ENCODE measurements around the gene PLA2G15. TPM values are rescaled to one million over a fixed set of nuclear protein-coding genes. Genes with fewer than 3 reads are reported as not detected.

The PLA2G15 gene
- total RNA-seq, 1 experiment from 2014 or later = 16.9 TPM

DNA sequence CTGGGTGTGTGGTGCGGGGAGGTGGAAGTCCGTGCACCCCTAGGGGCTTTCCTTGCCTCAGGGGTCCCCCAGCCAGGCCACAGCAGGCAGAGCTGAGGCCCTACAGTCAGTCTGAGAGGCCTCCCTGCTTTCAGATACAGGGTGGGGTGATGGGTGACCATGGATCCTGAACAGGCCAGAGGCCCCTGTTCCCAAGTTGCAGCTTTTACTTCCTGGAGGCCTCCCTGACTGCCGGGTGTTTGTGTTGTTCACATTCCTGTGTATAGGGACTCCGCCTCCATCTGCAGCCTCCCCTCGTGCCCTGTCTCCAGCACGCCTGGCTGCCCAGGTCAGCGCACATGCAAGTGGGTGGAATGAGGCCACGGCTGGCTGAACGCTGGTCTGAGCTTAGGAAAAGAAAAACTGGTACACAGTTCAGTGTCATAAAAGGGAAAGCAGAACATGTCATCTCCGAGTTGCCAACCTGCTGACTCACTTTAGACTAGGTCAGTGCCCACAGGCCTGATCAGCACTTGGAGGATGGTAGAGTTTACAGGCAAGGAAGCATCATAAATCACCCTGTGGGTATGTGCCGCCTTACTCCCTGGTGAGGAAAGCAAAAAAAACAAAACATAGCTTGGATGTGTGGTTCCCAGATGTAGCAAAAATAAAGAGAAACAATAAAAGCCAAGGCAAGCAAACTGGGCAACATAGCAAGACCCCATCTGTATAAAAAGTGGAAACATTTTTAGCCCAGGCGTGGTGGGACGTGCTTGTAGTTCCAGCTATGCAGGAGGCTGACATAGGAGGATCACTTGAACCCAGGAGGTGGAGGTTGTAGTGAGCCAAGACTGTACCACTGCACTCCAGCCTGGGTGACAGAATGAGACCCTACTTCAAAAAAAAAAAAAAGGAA is 13.0 kb downstream of the PLA2G15 start:
- Mint-ChIP-seq H3K4me3 (ENCODE audit: low read depth, unreplicated experiment) (no peak overlapping the region), H3K36me3 (ENCODE audit: insufficient read depth, unreplicated experiment) (peaks cover 2% of the 10 kb centered on the region), H3K4me1 (ENCODE audit: low read depth, unreplicated experiment) (peaks cover 18% of the 10 kb centered on the region), H3K27ac (ENCODE audit: unreplicated experiment) (peak overlapping the region; percentile 6), H3K9me3 (ENCODE audit: low read depth, unreplicated experiment) (no peaks in the 10 kb centered on the region), H3K27me3 (ENCODE audit: unreplicated experiment) (no peaks in the 10 kb centered on the region)
- intact Hi-C loops (cut with micrococcal nuclease; ENCODE audit: unreplicated experiment) = no loop called here
- DNase-seq = peak; percentile 48
- TF ChIP-seq, protein P1, sequence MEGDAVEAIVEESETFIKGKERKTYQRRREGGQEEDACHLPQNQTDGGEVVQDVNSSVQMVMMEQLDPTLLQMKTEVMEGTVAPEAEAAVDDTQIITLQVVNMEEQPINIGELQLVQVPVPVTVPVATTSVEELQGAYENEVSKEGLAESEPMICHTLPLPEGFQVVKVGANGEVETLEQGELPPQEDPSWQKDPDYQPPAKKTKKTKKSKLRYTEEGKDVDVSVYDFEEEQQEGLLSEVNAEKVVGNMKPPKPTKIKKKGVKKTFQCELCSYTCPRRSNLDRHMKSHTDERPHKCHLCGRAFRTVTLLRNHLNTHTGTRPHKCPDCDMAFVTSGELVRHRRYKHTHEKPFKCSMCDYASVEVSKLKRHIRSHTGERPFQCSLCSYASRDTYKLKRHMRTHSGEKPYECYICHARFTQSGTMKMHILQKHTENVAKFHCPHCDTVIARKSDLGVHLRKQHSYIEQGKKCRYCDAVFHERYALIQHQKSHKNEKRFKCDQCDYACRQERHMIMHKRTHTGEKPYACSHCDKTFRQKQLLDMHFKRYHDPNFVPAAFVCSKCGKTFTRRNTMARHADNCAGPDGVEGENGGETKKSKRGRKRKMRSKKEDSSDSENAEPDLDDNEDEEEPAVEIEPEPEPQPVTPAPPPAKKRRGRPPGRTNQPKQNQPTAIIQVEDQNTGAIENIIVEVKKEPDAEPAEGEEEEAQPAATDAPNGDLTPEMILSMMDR (IDR thresholded peaks at IDR 0.05; ENCODE audit: unreplicated experiment) = no peak
- CTCF ChIA-PET = interaction anchor here (0.6 to 1.3 kb wide), 3 partner anchors 13 to 362 kb away, joined by 3 to 5 read pairs (median 4); partner anchors contain the start of genes PLA2G15, PRMT7 and SLC7A6OS
- BruUV-seq (replicated peaks) = no TSS peak

DNA sequence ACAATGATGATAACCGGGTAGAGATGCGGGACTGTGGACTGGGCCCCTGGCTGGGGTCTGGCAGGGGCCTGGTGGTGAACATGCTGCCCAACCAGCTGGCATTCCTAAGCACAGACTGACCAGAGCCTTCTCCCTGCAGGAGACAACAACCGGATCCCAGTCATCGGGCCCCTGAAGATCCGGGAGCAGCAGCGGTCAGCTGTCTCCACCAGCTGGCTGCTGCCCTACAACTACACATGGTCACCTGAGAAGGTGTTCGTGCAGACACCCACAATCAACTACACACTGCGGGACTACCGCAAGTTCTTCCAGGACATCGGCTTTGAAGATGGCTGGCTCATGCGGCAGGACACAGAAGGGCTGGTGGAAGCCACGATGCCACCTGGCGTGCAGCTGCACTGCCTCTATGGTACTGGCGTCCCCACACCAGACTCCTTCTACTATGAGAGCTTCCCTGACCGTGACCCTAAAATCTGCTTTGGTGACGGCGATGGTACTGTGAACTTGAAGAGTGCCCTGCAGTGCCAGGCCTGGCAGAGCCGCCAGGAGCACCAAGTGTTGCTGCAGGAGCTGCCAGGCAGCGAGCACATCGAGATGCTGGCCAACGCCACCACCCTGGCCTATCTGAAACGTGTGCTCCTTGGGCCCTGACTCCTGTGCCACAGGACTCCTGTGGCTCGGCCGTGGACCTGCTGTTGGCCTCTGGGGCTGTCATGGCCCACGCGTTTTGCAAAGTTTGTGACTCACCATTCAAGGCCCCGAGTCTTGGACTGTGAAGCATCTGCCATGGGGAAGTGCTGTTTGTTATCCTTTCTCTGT is 14.0 kb downstream of the PLA2G15 start:
- H3K27me3 Mint-ChIP-seq (ENCODE audit: unreplicated experiment) = no peaks in the 10 kb centered on the region
- no TSS peak for BruUV-seq (replicated peaks)
- no peaks in the 10 kb centered on the region for H3K9me3 Mint-ChIP-seq (ENCODE audit: low read depth, unreplicated experiment)
- no peak overlapping the region for H3K27ac Mint-ChIP-seq (ENCODE audit: unreplicated experiment)
- TF ChIP-seq, protein P1 (IDR thresholded peaks at IDR 0.05; ENCODE audit: unreplicated experiment) = no peak
- no peak overlapping the region for H3K4me3 Mint-ChIP-seq (ENCODE audit: low read depth, unreplicated experiment)
- intact Hi-C loops (cut with micrococcal nuclease; ENCODE audit: unreplicated experiment) = no loop called here
- CTCF ChIA-PET = no interaction called here
- peaks cover 12% of the 10 kb centered on the region for H3K36me3 Mint-ChIP-seq (ENCODE audit: insufficient read depth, unreplicated experiment)
- peaks cover 26% of the 10 kb centered on the region for H3K4me1 Mint-ChIP-seq (ENCODE audit: low read depth, unreplicated experiment)
- no peak for DNase-seq

DNA sequence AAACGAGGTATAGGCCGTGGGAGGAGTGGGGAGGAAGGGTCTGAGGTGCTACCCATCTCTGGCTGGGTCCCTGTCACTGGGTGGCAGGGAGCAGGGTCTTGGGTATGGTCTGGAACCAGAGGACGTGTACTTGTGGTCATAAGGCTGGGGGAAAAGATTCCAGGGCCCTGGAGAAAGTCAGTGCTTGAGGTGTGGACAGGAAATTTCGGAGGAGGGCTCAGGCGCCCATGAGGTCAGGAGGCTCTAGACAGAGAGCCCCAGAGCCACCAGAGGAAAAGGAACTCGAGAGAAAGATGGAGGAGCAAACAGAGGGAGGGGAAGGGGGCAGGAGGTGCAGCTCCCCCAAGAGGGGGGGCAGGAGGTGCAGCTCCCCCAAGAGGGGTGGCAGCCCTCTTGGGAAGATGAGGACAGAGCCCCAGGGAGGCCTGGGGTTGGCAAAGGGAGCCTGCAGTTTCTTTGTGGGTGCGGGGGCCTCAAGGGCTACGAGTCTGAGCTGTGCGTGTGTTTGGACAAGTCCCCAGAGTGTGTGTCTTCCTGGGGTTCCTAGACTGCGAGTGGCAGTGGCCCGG is 18.5 kb downstream of the PLA2G15 start:
- no peaks in the 10 kb centered on the region for H3K9me3 Mint-ChIP-seq (ENCODE audit: low read depth, unreplicated experiment)
- H3K36me3 Mint-ChIP-seq (ENCODE audit: insufficient read depth, unreplicated experiment) = peaks cover 30% of the 10 kb centered on the region
- H3K4me1 Mint-ChIP-seq (ENCODE audit: low read depth, unreplicated experiment) = peaks cover 31% of the 10 kb centered on the region
- TF ChIP-seq, protein P1 (IDR thresholded peaks at IDR 0.05; ENCODE audit: unreplicated experiment) = no peak
- H3K27ac Mint-ChIP-seq (ENCODE audit: unreplicated experiment) = peak overlapping the region; percentile 92
- DNase-seq = no peak
- H3K27me3 Mint-ChIP-seq (ENCODE audit: unreplicated experiment) = no peaks in the 10 kb centered on the region
- CTCF ChIA-PET = interaction anchor here (0.7 to 2.0 kb wide), 7 partner anchors 16 to 143 kb away, joined by 3 to 13 read pairs (median 4); partner anchors contain the start of genes PRMT7 and SLC7A6OS
- intact Hi-C loops (cut with micrococcal nuclease; ENCODE audit: unreplicated experiment) = no loop called here
- no TSS peak for BruUV-seq (replicated peaks)
- peak overlapping the region; percentile 91 for H3K4me3 Mint-ChIP-seq (ENCODE audit: low read depth, unreplicated experiment)
